HCT116 (cell line): ENCODE data around the gene OSBPL10. TPM values are rescaled to one million over a fixed set of nuclear protein-coding genes. Genes with fewer than 3 reads are reported as not detected.

Source experiments
- ATAC-seq: fragments of 200-7000 bp; cut with Tn5 transposase; 2 replicates; pipeline ENCODE4 v1.9.1; 2020; ENCODE audit warnings: mild to moderate bottlenecking, moderate library complexity
- BruUV-seq: library from RNA; stranded (reverse); fragments of 400-500 nt; replicated peaks from 2 replicates; lab custom pipeline; 2021; lab: Mats Ljungman, UMichigan
- CTCF ChIA-PET: fragments of 300-600 bp; sonication (Branson Sonifier 250); formaldehyde crosslinking; loops from one replicate; lab custom pipeline; 2021; ENCODE audit warnings: antibody characterized with exemption; lab: Charles Lee
- POLR2A ChIA-PET: fragments of 300-600, 350-600 bp; sonication (Branson Sonifier 250); formaldehyde crosslinking; loops from one replicate; lab custom pipeline; 2021; ENCODE audit warnings: antibody characterized with exemption; lab: Charles Lee
- RAD21 ChIA-PET, 2 experiments: fragments of 300-600 bp; sonication (Branson Sonifier 250); formaldehyde crosslinking; loops; one replicate each; lab custom pipeline; 2023; ENCODE audit warnings: low total read pairs in 2 of 2; ENCODE audit not compliant: uncharacterized antibody in 2 of 2, unreplicated experiment in 2 of 2, low non-redundant PET in 1 of 2; lab: Charles Lee
- DNase-seq: peaks from one replicate; pipeline ENCODE4 v3.0.0-alpha.2; 2010; ENCODE audit warnings: low read depth, low spot score
- H2AFZ ChIP-seq: fragments of 200-600 bp; shearing (Covaris generic), sonication (generic); 2 replicates; pipeline ENCODE4 v1.6.1; 2017; ENCODE audit warnings: low read depth, mixed run types, mixed read lengths, antibody characterized with exemption, low read length; ENCODE audit not compliant: poor library complexity, severe bottlenecking
- H3K27ac ChIP-seq: 2 replicates; pipeline ENCODE4 v1.5.1; 2012; ENCODE audit warnings: low read depth, low read length
- H3K27me3 ChIP-seq: fragments of 200-600 bp; sonication (generic); 2 replicates; pipeline ENCODE4 v1.6.1; 2016; ENCODE audit warnings: mixed run types, low read length, mixed read lengths; ENCODE audit not compliant: insufficient read depth
- H3K36me3 ChIP-seq, 2 experiments: fragments of 200-500 bp in 1 of 2; fragments of 200-600 bp in 1 of 2; sonication (Bioruptor generic) in 1 of 2; sonication (generic) in 1 of 2; 2 replicates each; pipeline versions ENCODE4 v1.5.1 to v1.6.1; 2014 to 2016; ENCODE audit warnings: low read length in 2 of 2, inconsistent platforms in 1 of 2, mixed read lengths in 1 of 2, mixed run types in 1 of 2; ENCODE audit not compliant: insufficient read depth in 2 of 2, control insufficient read depth in 1 of 2
- H3K4me1 ChIP-seq, 2 experiments: fragments of 200-600 bp in 1 of 2; sonication (generic) in 1 of 2; 2 replicates each; pipeline versions ENCODE4 v1.5.1 to v1.6.1; 2012 to 2017; ENCODE audit warnings: low read length in 2 of 2, inconsistent platforms in 1 of 2, mild to moderate bottlenecking in 1 of 2, mixed read lengths in 1 of 2, mixed run types in 1 of 2, moderate library complexity in 1 of 2; ENCODE audit not compliant: insufficient read depth in 2 of 2, control insufficient read depth in 1 of 2
- H3K4me2 ChIP-seq: fragments of 200-600 bp; sonication (generic); 2 replicates; pipeline ENCODE4 v1.6.1; 2017; ENCODE audit warnings: mixed run types, low read length, mixed read lengths
- H3K4me3 ChIP-seq, 2 experiments: fragments of 200-600 bp in 1 of 2; sonication (generic) in 1 of 2; replicated peaks in 1 of 2; 2 replicates each; pipeline ENCODE4 v1.5.1; 2011 to 2016; ENCODE audit warnings: low read length in 2 of 2, control low read depth in 1 of 2, low read depth in 1 of 2, mild to moderate bottlenecking in 1 of 2, mixed read lengths in 1 of 2, mixed run types in 1 of 2
- H3K79me2 ChIP-seq: fragments of 200-600 bp; sonication (generic); 2 replicates; pipeline ENCODE4 v1.6.1; 2017; ENCODE audit warnings: mild to moderate bottlenecking, mixed run types, low read length, moderate library complexity, mixed read lengths; ENCODE audit not compliant: insufficient read depth
- H3K9ac ChIP-seq: fragments of 200-600 bp; sonication (generic); 2 replicates; pipeline ENCODE4 v1.6.1; 2016; ENCODE audit warnings: low read length, mixed read lengths
- H3K9me2 ChIP-seq: fragments of 200-600 bp; sonication (generic), shearing (Covaris generic); 2 replicates; pipeline ENCODE4 v1.6.1; 2017; ENCODE audit warnings: mixed run types, mild to moderate bottlenecking, moderate library complexity; ENCODE audit not compliant: insufficient read depth
- H3K9me3 ChIP-seq, 2 experiments: fragments of 200-500 bp in 1 of 2; fragments of 200-600 bp in 1 of 2; sonication (Bioruptor generic) in 1 of 2; sonication (generic) in 1 of 2; 2 replicates each; pipeline ENCODE4 v1.6.1; 2014 to 2017; ENCODE audit warnings: low read length in 2 of 2, mixed read lengths in 2 of 2, inconsistent platforms in 1 of 2, low read depth in 1 of 2, mild to moderate bottlenecking in 1 of 2, mixed run types in 1 of 2, moderate library complexity in 1 of 2; ENCODE audit not compliant: control insufficient read depth in 1 of 2, insufficient read depth in 1 of 2
- H4K20me1 ChIP-seq: fragments of 200-600 bp; sonication (generic), shearing (Covaris generic); 2 replicates; pipeline ENCODE4 v1.6.1; 2017; ENCODE audit warnings: mixed run types, mild to moderate bottlenecking, moderate library complexity; ENCODE audit not compliant: insufficient read depth
- ATF3 ChIP-seq: IDR thresholded peaks from 2 replicates; pipeline ENCODE4 v1.6.1; 2012
- CEBPB ChIP-seq: IDR thresholded peaks from 2 replicates; pipeline ENCODE4 v1.6.1; 2012; ENCODE audit warnings: low read depth
- EZH2 ChIP-seq: fragments of 200-600 bp; sonication (generic); IDR thresholded peaks from 2 replicates; pipeline ENCODE4 v1.6.1; 2017; ENCODE audit warnings: antibody characterized with exemption, mixed run types
- EZH2phosphoT487 ChIP-seq: fragments of 200-600 bp; IDR thresholded peaks from 2 replicates; pipeline ENCODE4 v1.6.1; 2018; ENCODE audit warnings: antibody characterized with exemption, borderline replicate concordance
- JUND ChIP-seq: IDR thresholded peaks from 2 replicates; pipeline ENCODE4 v1.6.1; 2012
- POLR2A ChIP-seq: IDR thresholded peaks from 2 replicates; pipeline ENCODE4 v1.7.0; 2011; ENCODE audit warnings: borderline replicate concordance; ENCODE audit not compliant: insufficient read depth, insufficient read length; ENCODE audit errors: extremely low read depth
- POLR2AphosphoS5 ChIP-seq: IDR thresholded peaks from 2 replicates; pipeline ENCODE4 v1.6.1; 2011; ENCODE audit warnings: mild to moderate bottlenecking, low read depth, low read length, moderate library complexity
- RAD21 ChIP-seq: IDR thresholded peaks from 2 replicates; pipeline ENCODE4 v1.6.1; 2012; ENCODE audit warnings: low read depth, mild to moderate bottlenecking
- REST ChIP-seq: IDR thresholded peaks from 2 replicates; pipeline ENCODE4 v1.6.1; 2012; ENCODE audit warnings: low read depth
- SRF ChIP-seq: IDR thresholded peaks from 2 replicates; pipeline ENCODE4 v1.6.1; 2012; ENCODE audit warnings: low read depth
- YY1 ChIP-seq: IDR thresholded peaks from 2 replicates; pipeline ENCODE4 v1.6.1; 2011; ENCODE audit warnings: low read length, low read depth, moderate library complexity, mild to moderate bottlenecking; ENCODE audit not compliant: insufficient replicate concordance; ENCODE audit errors: extremely low read depth
- ZBTB33 ChIP-seq: IDR thresholded peaks from 2 replicates; pipeline ENCODE4 v1.6.1; 2011; ENCODE audit warnings: mild to moderate bottlenecking, low read length, moderate library complexity; ENCODE audit not compliant: insufficient replicate concordance; ENCODE audit errors: extremely low read depth
- ZFX ChIP-seq: fragments of 450-650 bp; IDR thresholded peaks from 2 replicates; pipeline ENCODE4 v1.6.1; 2017
- ZNF274 ChIP-seq: fragments of 200-500 bp; sonication (Bioruptor generic); IDR thresholded peaks from 2 replicates; pipeline ENCODE4 v1.6.1; 2014; ENCODE audit warnings: mild to moderate bottlenecking, low read depth, low read length, inconsistent platforms
- intact Hi-C: fragments of 100-400 bp; cut with micrococcal nuclease; formaldehyde crosslinking; loops from 2 replicates; pipeline ENCODE4 v1.10.0; 2022
- total RNA-seq: library from RNA; stranded (reverse); gene quantifications from one replicate; pipeline ENCODE4 v1.2.1, GENCODE V29; 2021; ENCODE audit not compliant: unreplicated experiment
- TF ChIP-seq, protein P1 (sequence below): IDR thresholded peaks from 2 replicates; pipeline ENCODE4 v1.6.1; 2012
- TF ChIP-seq, protein P2 (sequence below), 3 experiments: fragments of 200-600 bp in 1 of 3; sonication (generic) in 1 of 3; IDR thresholded peaks in 2 of 3; conservative IDR thresholded peaks in 1 of 3; 2 replicates each; pipeline ENCODE4 v1.5.1; 2012 to 2017; ENCODE audit warnings: low read depth in 2 of 3, low read length in 2 of 3, antibody characterized with exemption in 1 of 3, borderline replicate concordance in 1 of 3, control low read depth in 1 of 3, mild to moderate bottlenecking in 1 of 3, mixed read lengths in 1 of 3, mixed run types in 1 of 3, moderate library complexity in 1 of 3; ENCODE audit not compliant: insufficient read depth in 1 of 3

OSBPL10 gene
- total RNA-seq, 1 experiment from 2014 or later: 25.8 TPM

DNA sequence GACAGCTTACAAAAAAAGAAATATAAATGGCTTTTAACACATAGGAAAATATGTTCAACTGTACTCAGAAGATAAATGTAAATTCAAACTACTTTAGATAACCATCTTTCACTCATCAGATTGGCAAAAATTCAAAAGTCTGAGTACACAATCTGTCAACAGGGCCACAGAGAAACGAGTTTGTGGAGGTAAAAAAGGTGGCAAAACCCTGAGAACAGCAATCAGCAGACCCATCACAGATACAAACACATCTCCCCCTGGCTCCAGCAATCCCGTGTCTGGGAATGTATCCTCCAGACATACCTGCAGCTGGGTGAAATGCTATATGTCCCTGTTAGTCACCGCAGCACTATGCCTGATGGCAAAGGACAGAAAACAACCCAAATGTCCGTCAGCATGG is 149.5 kb downstream of the OSBPL10 start:
- TF ChIP-seq ZFX (no peak), POLR2A (no peak), EZH2phosphoT487 (no peak), ATF3 (no peak), CEBPB (no peak), ZNF274 (no peak), POLR2AphosphoS5 (no peak), JUND (no peak), RAD21 (no peak), ZBTB33 (no peak), EZH2 (no peak), YY1 (no peak), REST (no peak), SRF (no peak)
- TF ChIP-seq, protein P1, sequence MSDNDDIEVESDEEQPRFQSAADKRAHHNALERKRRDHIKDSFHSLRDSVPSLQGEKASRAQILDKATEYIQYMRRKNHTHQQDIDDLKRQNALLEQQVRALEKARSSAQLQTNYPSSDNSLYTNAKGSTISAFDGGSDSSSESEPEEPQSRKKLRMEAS: no peak
- TF ChIP-seq, protein P2, sequence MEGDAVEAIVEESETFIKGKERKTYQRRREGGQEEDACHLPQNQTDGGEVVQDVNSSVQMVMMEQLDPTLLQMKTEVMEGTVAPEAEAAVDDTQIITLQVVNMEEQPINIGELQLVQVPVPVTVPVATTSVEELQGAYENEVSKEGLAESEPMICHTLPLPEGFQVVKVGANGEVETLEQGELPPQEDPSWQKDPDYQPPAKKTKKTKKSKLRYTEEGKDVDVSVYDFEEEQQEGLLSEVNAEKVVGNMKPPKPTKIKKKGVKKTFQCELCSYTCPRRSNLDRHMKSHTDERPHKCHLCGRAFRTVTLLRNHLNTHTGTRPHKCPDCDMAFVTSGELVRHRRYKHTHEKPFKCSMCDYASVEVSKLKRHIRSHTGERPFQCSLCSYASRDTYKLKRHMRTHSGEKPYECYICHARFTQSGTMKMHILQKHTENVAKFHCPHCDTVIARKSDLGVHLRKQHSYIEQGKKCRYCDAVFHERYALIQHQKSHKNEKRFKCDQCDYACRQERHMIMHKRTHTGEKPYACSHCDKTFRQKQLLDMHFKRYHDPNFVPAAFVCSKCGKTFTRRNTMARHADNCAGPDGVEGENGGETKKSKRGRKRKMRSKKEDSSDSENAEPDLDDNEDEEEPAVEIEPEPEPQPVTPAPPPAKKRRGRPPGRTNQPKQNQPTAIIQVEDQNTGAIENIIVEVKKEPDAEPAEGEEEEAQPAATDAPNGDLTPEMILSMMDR (IDR thresholded peaks at IDR 0.05 in 2 of 3, conservative IDR thresholded peaks at IDR 0.05 in 1 of 3; ENCODE audit: borderline replicate concordance in 1 of 3, insufficient read depth in 1 of 3, low read depth in 2 of 3, low read length in 2 of 3): no peak
- ATAC-seq (no peak), DNase-seq (no peak)
- H3K9ac ChIP-seq: no peak overlapping the region
- ChIA-PET POLR2A (no interaction called here), RAD21 (no interaction called here), CTCF (no interaction called here)
- intact Hi-C loops: no loop called here
- no peak overlapping the region for H3K4me3 ChIP-seq
- H3K79me2 ChIP-seq: no peaks in the 10 kb centered on the region
- H3K27ac ChIP-seq: no peak overlapping the region
- BruUV-seq: no TSS peak
- H3K36me3 ChIP-seq: no peaks in the 10 kb centered on the region
- H3K4me2 ChIP-seq: no peak overlapping the region
- H3K27me3 ChIP-seq: no peaks in the 10 kb centered on the region
- 0 out of 2 replicates have a peak, but pooled peaks cover under 1% of the 10 kb centered on the region for H4K20me1 ChIP-seq
- H3K9me2 ChIP-seq: no peaks in the 10 kb centered on the region
- H3K9me3 ChIP-seq: no peaks in the 10 kb centered on the region
- H3K4me1 ChIP-seq: no peaks in the 10 kb centered on the region
- no peak overlapping the region for H2AFZ ChIP-seq
